Stomach (tissue), 9 donors: ENCODE data around the gene ARL2. TPM values are rescaled to one million over a fixed set of nuclear protein-coding genes. Genes with fewer than 3 reads are reported as not detected.
"Not testable (repeated sequence)": the region's sequence is repeated elsewhere in the genome, so short reads cannot be mapped to it uniquely, and the experiment has no call there.

Source experiments
- DNase-seq, 2 donors: peaks; one replicate each; pipeline versions ENCODE4 v3.0.0 to v3.0.0-alpha.2; 2013 to 2019
- H3K27ac ChIP-seq, 5 donors: fragments of 200-600 bp in 4 of 5; sonication (generic) in 4 of 5; one replicate each; pipeline ENCODE4 v1.5.1; 2013 to 2019; ENCODE audit warnings: mild to moderate bottlenecking in 1 of 5, moderate library complexity in 1 of 5
- H3K27me3 ChIP-seq, 3 donors: fragments of 200-600 bp; sonication (generic); one replicate each; pipeline ENCODE4 v1.5.1; 2017 to 2019; ENCODE audit warnings: mixed run types in 1 of 3
- H3K36me3 ChIP-seq, 4 donors: fragments of 200-600 bp; sonication (generic); 1 replicate in 3 of 4; 2 replicates in 1 of 4; pipeline ENCODE4 v1.5.1; 2016 to 2019
- H3K4me1 ChIP-seq, 4 donors: fragments of 200-600 bp; sonication (generic); one replicate each; pipeline ENCODE4 v1.5.1; 2016 to 2019
- H3K4me3 ChIP-seq, 4 donors: fragments of 200-600 bp; sonication (generic) in 3 of 4; one replicate each; pipeline ENCODE4 v1.5.1; 2016 to 2019; ENCODE audit warnings: mild to moderate bottlenecking in 1 of 4
- H3K9me3 ChIP-seq, 4 donors: fragments of 200-600 bp; sonication (generic); one replicate each; pipeline ENCODE4 v1.5.1; 2016 to 2019
- CTCF ChIP-seq, 7 experiments: fragments of 450-650 bp in 4 of 7; fragments of 200-600 bp in 3 of 7; sonication (generic) in 3 of 7; IDR thresholded peaks; one replicate each; pipeline ENCODE4 v1.5.1; 2016 to 2019; ENCODE audit warnings: antibody characterized with exemption in 7 of 7, control low read depth in 2 of 7, mild to moderate bottlenecking in 1 of 7
- EP300 ChIP-seq: sonication (generic); formaldehyde crosslinking; IDR thresholded peaks from one replicate; pipeline ENCODE4 v1.6.1; 2017; ENCODE audit warnings: antibody characterized with exemption
- POLR2A ChIP-seq, 4 donors: fragments of 450-650 bp; IDR thresholded peaks; one replicate each; pipeline ENCODE4 v1.6.1; 2016; ENCODE audit warnings: antibody characterized with exemption in 4 of 4, control low read depth in 2 of 4, mild to moderate bottlenecking in 1 of 4, moderate library complexity in 1 of 4
- POLR2AphosphoS5 ChIP-seq, 3 donors: sonication (generic); formaldehyde crosslinking; IDR thresholded peaks; one replicate each; pipeline ENCODE4 v1.6.1; 2016; ENCODE audit warnings: antibody characterized with exemption in 3 of 3
- WGBS, 5 donors: extraction: QIAGEN DNeasy Blood & Tissue Kit in 3 of 5; methylation state at CpG; one replicate each; pipeline versions ENCODE4 v1.1.5 to v1.1.7; 2013 to 2018; 5-methylcytosine and 5-hydroxymethylcytosine counted together
- intact Hi-C: fragments of 100-400 bp; cut with DNase I; formaldehyde crosslinking; loops from one replicate; pipeline ENCODE4 v1.15.1; 2023; ENCODE audit warnings: low total_unique reads
- polyA plus RNA-seq, 3 donors: library from polyadenylated mRNA; stranded (reverse); fragments of 200-250 nt; gene quantifications; one replicate each; pipeline ENCODE4 v1.2.3, GENCODE V29; 2013
- total RNA-seq, 5 donors: library from RNA; depleted of rRNA; stranded (reverse); fragments of >200 nt; gene quantifications; one replicate each; pipeline versions ENCODE4 v1.1.0 to v1.2.3, GENCODE V29; 2014 to 2016
- donor health status: healthy with polysubstance abuse.
- donor health status: Bipolar disorder and iron deficiency.
- donor health status: healthy.

ARL2 gene
- total and polyA plus RNA-seq, 8 donors = 4.9 to 237 (median 93.2) TPM

DNA sequence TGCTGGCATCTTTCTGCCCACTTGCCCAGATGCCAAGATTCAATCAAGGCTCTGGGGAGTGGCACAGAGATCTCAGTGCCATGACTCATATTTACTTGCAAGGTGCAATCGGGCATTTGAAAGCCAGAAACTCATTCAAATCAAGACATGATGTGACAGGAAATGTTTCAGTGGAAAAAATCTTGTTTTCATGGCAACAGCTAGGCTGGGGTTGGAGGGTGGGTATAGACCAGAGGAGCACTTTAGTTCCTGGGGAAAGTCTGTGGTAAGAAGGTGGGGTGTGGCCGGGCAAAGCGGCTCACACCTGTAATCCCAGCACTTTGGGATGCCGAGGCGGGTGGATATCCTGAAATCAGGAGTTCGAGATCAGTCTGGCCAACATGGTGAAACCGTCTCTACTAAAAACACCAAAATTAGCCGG is 43.2 kb upstream of the ARL2 start:
- Histone ChIP-seq H3K4me3 (no peak overlapping the region), H3K4me1 (peaks cover 9 to 16% (median 12%) of the 10 kb centered on the region in 4 donors), H3K27me3 (peaks cover 0 to 16% (median 0%) of the 10 kb centered on the region in 3 donors), H3K36me3 (no peaks in the 10 kb centered on the region), H3K9me3 (no peaks in the 10 kb centered on the region), H3K27ac (no peak overlapping the region)
- TF ChIP-seq POLR2AphosphoS5 (IDR thresholded peaks at IDR 0.05) (no peak), POLR2A (IDR thresholded peaks at IDR 0.05) (no peak)
- DNase-seq = no peak
- intact Hi-C loops = no loop called here
- WGBS, 5 donors = 66 to 81% (median 76%) methylated on average over 8 of the region's 8 CpGs

GRCh38 chr11:64971421-64972233 is 42.3 kb upstream of the ARL2 start, which contains the start of gene MAJIN:
MAJIN (minus strand) TSS chr11:64972108; CDS start chr11:64959405, 12,703 bp downstream.
- peak within 1 kb of the TSS; percentile 31 to 42 (median 37) for H3K4me3 ChIP-seq
- peak within 1 kb of the TSS in 2 of 5 donors; percentile 15 to 30 for H3K27ac ChIP-seq
- peak; percentile 91 to 95 for DNase-seq
- H3K4me1 ChIP-seq = peaks cover 9 to 16% (median 12%) of the 10 kb centered on the region in 4 donors
- H3K36me3 ChIP-seq = no peaks in the 10 kb centered on the region
- 15 to 30% (median 19%) methylated on average over 41 to 66 of the region's 69 CpGs for WGBS, 5 donors
- TF ChIP-seq CTCF (IDR thresholded peaks at IDR 0.05) = no peak
- no peak for TF ChIP-seq EP300
- TF ChIP-seq POLR2AphosphoS5 (IDR thresholded peaks at IDR 0.05) = peak; percentile 24 to 89 (median 58)
- TF ChIP-seq POLR2A (IDR thresholded peaks at IDR 0.05) = no peak
- H3K9me3 ChIP-seq = no peaks in the 10 kb centered on the region
- intact Hi-C loops = no loop called here
- peaks cover 0 to 16% (median 0%) of the 10 kb centered on the region in 3 donors for H3K27me3 ChIP-seq

- Histone ChIP-seq H3K9me3 (no peaks in the 10 kb centered on the region), H3K27me3 (peaks cover 0 to 16% (median 0%) of the 10 kb centered on the region in 3 donors), H3K36me3 (no peaks in the 10 kb centered on the region), H3K4me1 (peaks cover 9 to 16% (median 12%) of the 10 kb centered on the region in 4 donors), H3K4me3 (no peak overlapping the region), H3K27ac (no peak overlapping the region)
- DNase-seq = no peak
- 68 to 88% (median 81%) methylated on average over 5 of the region's 5 CpGs for WGBS, 5 donors
- intact Hi-C loops = no loop called here
- TF ChIP-seq POLR2AphosphoS5 (IDR thresholded peaks at IDR 0.05) (no peak), CTCF (IDR thresholded peaks at IDR 0.05) (no peak)
Measured at GRCh38 chr11:64974124-64974523, 39.8 kb upstream of the ARL2 start.

DNA sequence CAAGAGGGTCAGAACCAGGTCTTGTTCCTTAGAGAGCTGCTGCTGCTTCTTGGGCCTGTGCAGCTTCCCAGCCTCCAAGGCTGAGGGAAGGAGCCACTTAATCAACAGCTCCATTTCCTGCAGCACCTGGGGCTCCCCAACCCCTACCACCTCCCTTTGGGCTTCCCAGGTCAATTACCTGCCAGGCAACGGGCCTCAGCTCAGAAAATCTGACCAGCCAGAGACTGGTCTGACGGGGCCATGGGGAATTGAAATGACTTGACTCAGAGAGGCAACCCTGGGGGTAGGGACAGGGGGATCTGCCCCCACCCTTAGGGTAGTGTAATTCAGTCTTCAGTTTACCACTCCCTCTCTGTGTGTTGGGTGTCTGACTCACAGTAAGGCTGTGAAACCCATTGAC is 37.3 kb upstream of the ARL2 start:
- no peak for TF ChIP-seq POLR2AphosphoS5 (IDR thresholded peaks at IDR 0.05)
- Histone ChIP-seq H3K9me3 (no peaks in the 10 kb centered on the region), H3K27ac (no peak overlapping the region), H3K27me3 (peaks cover 0 to 12% (median 0%) of the 10 kb centered on the region in 3 donors), H3K4me3 (no peak overlapping the region), H3K4me1 (peaks cover 7 to 12% (median 9%) of the 10 kb centered on the region in 4 donors), H3K36me3 (no peaks in the 10 kb centered on the region)
- intact Hi-C loops = no loop called here
- no peak for DNase-seq
- WGBS, 5 donors = 56 to 70% (median 63%) methylated on average over 2 of the region's 2 CpGs

DNA sequence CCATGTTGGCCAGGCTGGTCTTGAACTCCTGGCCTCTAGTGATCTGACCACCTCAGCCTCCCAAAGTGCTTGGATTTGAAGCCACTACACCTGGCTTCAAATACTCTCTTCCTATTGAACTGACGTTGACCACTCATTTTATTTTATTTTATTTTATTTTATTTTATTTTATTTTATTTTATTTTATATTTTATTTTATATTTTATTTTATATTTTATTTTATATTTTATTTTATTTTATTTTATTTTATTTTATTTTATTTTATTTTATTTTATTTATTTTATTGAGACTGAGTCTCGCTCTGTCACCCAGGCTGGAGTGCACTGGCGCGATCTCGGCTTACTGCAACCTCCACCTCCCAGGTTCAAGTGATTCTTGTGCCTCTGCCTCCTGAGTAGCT is 30.6 kb upstream of the ARL2 start:
- intact Hi-C loops, H3K27ac ChIP-seq: not testable (repeated sequence)
- WGBS, 5 donors = 73 to 87% (median 85%) methylated on average over 5 of the region's 5 CpGs

More for the DNA sequence above, 30.6 kb upstream of the ARL2 start:
- not testable (repeated sequence) for H3K36me3 ChIP-seq, H3K4me1 ChIP-seq, H3K9me3 ChIP-seq, H3K27me3 ChIP-seq, DNase-seq, H3K4me3 ChIP-seq
